Neural cell (in vitro differentiated cells): ENCODE data around the gene PLCB4.

Experiments used
- CTCF ChIP-seq: fragments of 450-650 bp; IDR thresholded peaks from 2 replicates; pipeline ENCODE4 v1.5.1; 2014; ENCODE audit warnings: antibody characterized with exemption, mild to moderate bottlenecking, moderate library complexity; ENCODE audit not compliant: poor library complexity, severe bottlenecking
- EZH2 ChIP-seq: fragments of 200-600, 300-800 bp; shearing (Covaris generic), sonication (generic); IDR thresholded peaks from 2 replicates; pipeline ENCODE4 v1.6.1; 2014; ENCODE audit warnings: antibody characterized with exemption, low read length, borderline replicate concordance, mild to moderate bottlenecking; ENCODE audit not compliant: insufficient read depth, poor library complexity, severe bottlenecking
- MXI1 ChIP-seq: fragments of 450-650 bp; conservative IDR thresholded peaks from 2 replicates; pipeline ENCODE4 v1.6.1; 2014; ENCODE audit warnings: antibody characterized with exemption, mild to moderate bottlenecking; ENCODE audit not compliant: poor library complexity, severe bottlenecking
- TAF1 ChIP-seq: IDR thresholded peaks from 2 replicates; pipeline ENCODE4 v1.6.1; 2012; ENCODE audit warnings: low read depth
- TF ChIP-seq, protein P1 (sequence below): IDR thresholded peaks from 2 replicates; pipeline ENCODE4 v1.6.1; 2012; ENCODE audit warnings: borderline replicate concordance

- no peak for TF ChIP-seq CTCF
- TF ChIP-seq, protein P1, sequence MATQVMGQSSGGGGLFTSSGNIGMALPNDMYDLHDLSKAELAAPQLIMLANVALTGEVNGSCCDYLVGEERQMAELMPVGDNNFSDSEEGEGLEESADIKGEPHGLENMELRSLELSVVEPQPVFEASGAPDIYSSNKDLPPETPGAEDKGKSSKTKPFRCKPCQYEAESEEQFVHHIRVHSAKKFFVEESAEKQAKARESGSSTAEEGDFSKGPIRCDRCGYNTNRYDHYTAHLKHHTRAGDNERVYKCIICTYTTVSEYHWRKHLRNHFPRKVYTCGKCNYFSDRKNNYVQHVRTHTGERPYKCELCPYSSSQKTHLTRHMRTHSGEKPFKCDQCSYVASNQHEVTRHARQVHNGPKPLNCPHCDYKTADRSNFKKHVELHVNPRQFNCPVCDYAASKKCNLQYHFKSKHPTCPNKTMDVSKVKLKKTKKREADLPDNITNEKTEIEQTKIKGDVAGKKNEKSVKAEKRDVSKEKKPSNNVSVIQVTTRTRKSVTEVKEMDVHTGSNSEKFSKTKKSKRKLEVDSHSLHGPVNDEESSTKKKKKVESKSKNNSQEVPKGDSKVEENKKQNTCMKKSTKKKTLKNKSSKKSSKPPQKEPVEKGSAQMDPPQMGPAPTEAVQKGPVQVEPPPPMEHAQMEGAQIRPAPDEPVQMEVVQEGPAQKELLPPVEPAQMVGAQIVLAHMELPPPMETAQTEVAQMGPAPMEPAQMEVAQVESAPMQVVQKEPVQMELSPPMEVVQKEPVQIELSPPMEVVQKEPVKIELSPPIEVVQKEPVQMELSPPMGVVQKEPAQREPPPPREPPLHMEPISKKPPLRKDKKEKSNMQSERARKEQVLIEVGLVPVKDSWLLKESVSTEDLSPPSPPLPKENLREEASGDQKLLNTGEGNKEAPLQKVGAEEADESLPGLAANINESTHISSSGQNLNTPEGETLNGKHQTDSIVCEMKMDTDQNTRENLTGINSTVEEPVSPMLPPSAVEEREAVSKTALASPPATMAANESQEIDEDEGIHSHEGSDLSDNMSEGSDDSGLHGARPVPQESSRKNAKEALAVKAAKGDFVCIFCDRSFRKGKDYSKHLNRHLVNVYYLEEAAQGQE, result peak; percentile 36
- TF ChIP-seq EZH2, result no peak
- no peak for TF ChIP-seq TAF1
- TF ChIP-seq MXI1, result no peak
These were observed 407.3 kb downstream of the PLCB4 start for GRCh38 chr20:9476174-9476573.
